ENCODE measurements around the gene OSBPL10.

The OSBPL10 gene

GRCh38 chr3:31896648-31897433 is 84.2 kb downstream of the OSBPL10 start:
- no peak for TF ChIP-seq CTCF (IDR thresholded peaks at IDR 0.05; ENCODE audit: insufficient read depth, low read length, missing control alignments)
- DNase-seq (ENCODE audit: low read depth, low spot score), result no peak
- H3K4me3 ChIP-seq (ENCODE audit: low read depth, low read length), result no peak overlapping the region
- ChIA-PET POLR2A (no interaction called here), CTCF (no interaction called here)

GRCh38 chr3:31896026-31896425 is 85.0 kb downstream of the OSBPL10 start:
- DNase-seq (ENCODE audit: low read depth, low spot score), result no peak
- H3K4me3 ChIP-seq (ENCODE audit: low read depth, low read length), result no peak overlapping the region
- CTCF ChIA-PET, result no interaction called here
- POLR2A ChIA-PET, result no interaction called here
- no peak for TF ChIP-seq CTCF (IDR thresholded peaks at IDR 0.05; ENCODE audit: insufficient read depth, low read length, missing control alignments)

- TF ChIP-seq CTCF (IDR thresholded peaks at IDR 0.05; ENCODE audit: insufficient read depth, low read length, missing control alignments), result no peak
- POLR2A ChIA-PET, result no interaction called here
- CTCF ChIA-PET, result no interaction called here
- H3K4me3 ChIP-seq (ENCODE audit: low read depth, low read length), result no peak overlapping the region
- DNase-seq (ENCODE audit: low read depth, low spot score), result no peak
Observed at GRCh38 chr3:31895471-31895870, 85.6 kb downstream of the OSBPL10 start.

- ChIA-PET POLR2A (no interaction called here), CTCF (no interaction called here)
- DNase-seq (ENCODE audit: low read depth, low spot score), result no peak
- TF ChIP-seq CTCF (IDR thresholded peaks at IDR 0.05; ENCODE audit: insufficient read depth, low read length, missing control alignments), result no peak
- H3K4me3 ChIP-seq (ENCODE audit: low read depth, low read length), result no peak overlapping the region
Observed at GRCh38 chr3:31892916-31893573, 88.0 kb downstream of the OSBPL10 start.

- CTCF ChIA-PET, result no interaction called here
- TF ChIP-seq CTCF (IDR thresholded peaks at IDR 0.05; ENCODE audit: insufficient read depth, low read length, missing control alignments), result no peak
- H3K4me3 ChIP-seq (ENCODE audit: low read depth, low read length), result no peak overlapping the region
- POLR2A ChIA-PET, result no interaction called here
- DNase-seq (ENCODE audit: low read depth, low spot score), result no peak
Observed at GRCh38 chr3:31892500-31892899, 88.6 kb downstream of the OSBPL10 start.

GRCh38 chr3:31891876-31892455 is 89.1 kb downstream of the OSBPL10 start:
- CTCF ChIA-PET, result no interaction called here
- H3K4me3 ChIP-seq (ENCODE audit: low read depth, low read length), result no peak overlapping the region
- POLR2A ChIA-PET, result no interaction called here
- TF ChIP-seq CTCF (IDR thresholded peaks at IDR 0.05; ENCODE audit: insufficient read depth, low read length, missing control alignments), result no peak
- DNase-seq (ENCODE audit: low read depth, low spot score), result no peak
